GM12801 (cell line): ENCODE results near the gene LRP2.

Source experiments
- CTCF ChIP-seq: IDR thresholded peaks from one replicate; pipeline ENCODE4 v1.5.1; 2011; ENCODE audit warnings: control low read depth; ENCODE audit not compliant: insufficient read length; ENCODE audit errors: extremely low read depth

The LRP2 gene

DNA sequence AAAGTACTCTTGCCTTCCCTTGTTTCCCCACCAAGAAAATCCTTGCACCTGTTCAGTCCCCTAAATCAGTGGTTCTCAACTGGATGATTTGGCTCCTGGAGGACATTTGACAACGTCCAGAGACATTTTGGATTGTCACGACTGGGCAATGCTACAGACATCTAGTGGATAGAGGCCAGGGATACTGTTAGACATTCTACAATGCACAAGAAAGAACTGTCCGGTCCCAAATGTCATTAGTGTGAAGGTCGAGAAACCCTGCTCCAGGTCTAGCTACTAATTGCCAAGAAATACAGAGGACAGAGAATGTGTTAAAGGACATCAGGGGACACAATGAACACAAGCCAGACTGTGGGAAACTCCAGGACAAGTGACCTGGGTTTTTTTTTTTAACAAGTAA is 60.0 kb downstream of the LRP2 start:
- no peak for TF ChIP-seq CTCF

DNA sequence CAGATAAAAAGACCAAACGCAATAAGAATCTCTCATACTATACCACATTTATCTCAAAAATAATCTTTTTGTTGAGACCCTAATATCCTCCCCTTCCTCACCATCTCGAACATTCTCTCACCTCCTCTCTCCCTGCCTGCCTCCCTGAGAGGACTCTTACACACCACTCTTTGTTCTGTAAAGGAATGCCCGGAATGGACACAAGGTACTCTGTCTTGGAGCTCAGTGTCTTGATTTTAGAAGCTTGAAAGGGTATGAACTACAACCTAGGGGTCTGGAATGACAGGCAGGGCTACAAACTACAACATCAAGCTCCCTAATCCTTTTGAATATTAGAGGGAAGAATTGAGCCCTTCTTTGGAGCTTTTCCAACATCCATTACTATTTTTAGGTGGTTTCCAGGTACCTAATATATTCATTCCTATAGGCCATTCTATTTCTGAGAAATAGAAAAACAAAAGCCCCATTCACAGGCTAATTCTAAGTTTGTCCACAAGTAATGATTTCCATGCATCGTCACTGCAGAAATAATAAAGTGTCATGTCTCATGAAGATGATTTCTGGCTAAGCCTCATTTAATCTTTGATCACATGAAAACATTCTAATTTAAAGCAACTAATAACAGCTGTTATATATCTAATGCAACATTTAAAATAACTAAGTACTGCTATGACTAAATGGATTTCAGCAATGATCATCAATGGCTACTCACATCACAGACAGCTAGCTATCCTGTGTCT is 60.6 kb downstream of the LRP2 start:
- no peak for TF ChIP-seq CTCF

- TF ChIP-seq CTCF = no peak
These were observed 61.5 kb downstream of the LRP2 start for GRCh38 chr2:169300636-169301530.

DNA sequence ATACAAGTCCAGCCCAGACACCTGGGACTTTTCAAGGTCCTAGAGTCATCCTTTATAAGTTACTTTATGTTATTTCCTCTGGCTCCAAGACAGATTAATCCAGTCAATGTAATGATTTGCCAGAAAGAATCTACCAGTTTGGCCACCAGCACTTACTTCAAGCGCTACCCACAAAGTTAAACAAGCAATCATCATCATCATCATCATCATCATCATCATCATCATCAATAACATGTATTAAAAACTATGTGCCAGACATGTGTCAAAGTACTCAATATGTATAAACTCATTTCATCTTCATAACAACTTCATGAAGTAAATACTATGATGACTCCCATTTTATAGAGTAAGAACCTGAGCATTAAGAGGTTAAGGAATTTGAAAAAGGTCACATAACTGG is 64.3 kb downstream of the LRP2 start:
- no peak for TF ChIP-seq CTCF

GRCh38 chr2:169294001-169294675 is 68.2 kb downstream of the LRP2 start:
- no peak for TF ChIP-seq CTCF

DNA sequence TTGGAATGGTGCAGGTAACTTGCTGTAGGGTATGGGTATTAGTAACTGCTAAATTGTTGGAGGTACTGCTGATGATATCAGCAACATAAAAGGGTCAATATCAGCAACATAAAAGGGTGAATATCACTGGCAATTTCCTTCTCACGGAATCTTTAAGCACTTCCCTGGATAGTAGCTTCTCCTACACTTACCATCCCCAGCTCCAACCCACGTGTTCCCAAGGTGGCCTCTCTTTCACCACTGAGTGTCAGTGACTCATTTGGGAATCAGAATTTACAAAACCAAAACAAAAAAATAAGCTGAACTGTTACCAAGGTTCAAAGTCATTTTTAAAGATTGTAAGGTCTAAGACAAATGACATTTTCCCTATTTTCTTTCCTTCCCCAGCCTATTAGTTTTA is 70.8 kb downstream of the LRP2 start:
- TF ChIP-seq CTCF = no peak

DNA sequence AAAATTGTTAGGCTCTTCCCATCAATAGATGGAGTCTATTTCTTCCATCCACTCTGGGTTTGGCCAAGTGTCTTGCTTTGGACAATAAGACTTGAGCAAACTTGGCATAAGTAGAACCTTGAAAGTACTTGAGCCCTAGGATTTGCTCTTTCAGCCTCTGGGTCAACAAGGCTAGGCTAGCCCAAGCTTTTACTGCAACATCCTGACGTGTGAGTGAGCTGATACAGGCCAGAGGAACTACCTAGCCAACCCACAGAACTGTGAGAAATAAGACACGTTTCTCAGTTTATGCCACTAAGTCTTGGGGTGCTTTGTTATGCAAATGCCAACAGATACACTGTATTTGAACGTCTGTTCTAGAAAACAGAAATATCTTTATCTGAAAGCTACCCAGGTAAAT is 71.9 kb downstream of the LRP2 start:
- no peak for TF ChIP-seq CTCF
